Smooth muscle cell (in vitro differentiated cells): ENCODE measurements around the gene MYO7B. TPM values are rescaled to one million over a fixed set of nuclear protein-coding genes. Genes with fewer than 3 reads are reported as not detected.

Source experiments
- DNase-seq: peaks from one replicate; lab custom pipeline; 2025; ENCODE audit not compliant: unreplicated experiment; lab: John Stamatoyannopoulos, UW
- H2AFZ ChIP-seq: fragments of 200-600 bp; sonication (generic); 2 replicates; pipeline ENCODE4 v1.6.0; 2016; ENCODE audit warnings: antibody characterized with exemption, low read depth, mild to moderate bottlenecking
- H3F3A ChIP-seq: fragments of 200-600 bp; sonication (generic); 2 replicates; pipeline ENCODE4 v1.6.0; 2017; ENCODE audit warnings: antibody characterized with exemption, low read depth
- H3K27ac ChIP-seq: fragments of 200-600 bp; sonication (generic); 2 replicates; pipeline ENCODE4 v1.5.1; 2016; ENCODE audit warnings: low read depth, mild to moderate bottlenecking
- H3K27me3 ChIP-seq: fragments of 200-600 bp; sonication (generic); 2 replicates; pipeline ENCODE4 v1.6.1; 2016; ENCODE audit warnings: low read depth, mild to moderate bottlenecking
- H3K36me3 ChIP-seq: fragments of 200-600 bp; sonication (generic); 2 replicates; pipeline ENCODE4 v1.5.1; 2016; ENCODE audit warnings: low read depth
- H3K4me1 ChIP-seq: fragments of 200-600 bp; sonication (generic); 2 replicates; pipeline ENCODE4 v1.5.1; 2016; ENCODE audit warnings: low read depth
- H3K4me2 ChIP-seq: fragments of 200-600 bp; sonication (generic); 2 replicates; pipeline ENCODE4 v1.6.0; 2016; ENCODE audit warnings: mild to moderate bottlenecking
- H3K4me3 ChIP-seq: fragments of 200-600 bp; sonication (generic); 2 replicates; pipeline ENCODE4 v1.5.1; 2016; ENCODE audit warnings: mild to moderate bottlenecking
- H3K79me2 ChIP-seq: fragments of 200-600 bp; sonication (generic); 2 replicates; pipeline ENCODE4 v1.6.0; 2016; ENCODE audit warnings: low read depth, mild to moderate bottlenecking
- H3K9ac ChIP-seq: fragments of 200-600 bp; sonication (generic); 2 replicates; pipeline ENCODE4 v1.6.0; 2016; ENCODE audit warnings: low read depth
- H3K9me3 ChIP-seq: fragments of 200-600 bp; sonication (generic); replicated peaks from 2 replicates; pipeline ENCODE4 v1.5.1; 2016; ENCODE audit warnings: low read depth
- H4K20me1 ChIP-seq: fragments of 200-600 bp; sonication (generic); 2 replicates; pipeline ENCODE4 v1.6.0; 2016; ENCODE audit warnings: low read depth
- WGBS: methylation state at CpG from one replicate; pipeline ENCODE4 v1.1.7; 2016; ENCODE audit warnings: low lambda C conversion rate; 5-methylcytosine and 5-hydroxymethylcytosine counted together
- polyA plus RNA-seq: library from polyadenylated mRNA; unstranded; fragments of >200 nt; fragmentation: Nextera tagmentation; extraction: Ambion mirVana; gene quantifications from 2 replicates; pipeline ENCODE4 v1.2.1, GENCODE V29; 2016
- total RNA-seq: library from RNA; depleted of rRNA; stranded (reverse); fragments of >200 nt; gene quantifications from 2 replicates; pipeline ENCODE4 v1.2.3, GENCODE V29; 2014
- TF ChIP-seq, protein P1 (sequence below): fragments of 200-600 bp; sonication (generic); IDR thresholded peaks from 2 replicates; pipeline ENCODE4 v1.5.1; 2017; ENCODE audit warnings: borderline replicate concordance, mild to moderate bottlenecking, antibody characterized with exemption; ENCODE audit not compliant: insufficient read depth, poor library complexity, severe bottlenecking

MYO7B gene
- total and polyA plus RNA-seq, 2 experiments from 2014 or later, result 0.09 to 0.35 TPM

DNA sequence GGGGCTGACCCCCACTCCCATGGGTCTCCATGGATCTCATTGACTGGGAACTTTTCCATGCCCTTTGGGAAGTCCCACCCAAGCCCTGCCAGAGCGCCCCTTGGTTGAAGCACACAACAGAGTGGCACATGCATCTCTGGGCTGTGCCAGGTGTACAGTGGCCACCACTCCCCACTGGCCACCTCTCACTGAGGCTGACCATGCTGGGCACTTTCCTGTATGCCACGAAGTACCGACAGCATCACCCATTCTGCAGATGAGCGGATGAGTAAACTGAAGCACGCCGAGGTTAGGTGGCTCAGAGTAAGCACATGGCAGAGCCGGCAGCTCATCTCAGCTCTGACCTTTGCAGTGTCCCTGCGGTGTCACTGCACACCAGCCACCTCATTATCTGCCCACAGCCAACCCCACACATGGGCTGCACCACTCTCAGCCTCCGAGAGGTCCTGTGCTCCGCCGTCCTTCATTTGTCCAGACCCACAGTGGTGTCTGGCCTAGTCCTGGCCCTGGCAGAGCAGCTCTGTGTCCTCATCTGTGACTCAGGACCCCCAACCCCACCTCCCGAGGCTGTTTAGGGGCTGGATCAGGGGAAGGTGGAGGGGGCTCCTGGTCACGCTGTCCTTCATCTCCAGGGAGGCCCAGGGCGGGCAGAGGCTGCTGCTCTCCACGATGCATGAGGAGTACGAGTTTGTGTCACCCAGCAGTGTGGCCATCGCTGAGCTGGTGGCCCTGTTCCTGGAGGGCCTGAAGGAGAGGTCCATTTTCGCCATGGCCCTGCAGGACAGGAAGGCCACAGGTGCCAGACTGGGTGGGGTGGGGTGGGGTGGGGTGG is 92.5 kb downstream of the MYO7B start:
- Histone ChIP-seq H3K4me3 (no peak overlapping the region), H3F3A (no peaks in the 10 kb centered on the region), H3K27ac (no peak overlapping the region), H3K27me3 (no peaks in the 10 kb centered on the region), H3K79me2 (no peaks in the 10 kb centered on the region), H3K4me1 (no peaks in the 10 kb centered on the region), H3K36me3 (no peaks in the 10 kb centered on the region), H3K9me3 (no peaks in the 10 kb centered on the region), H4K20me1 (no peaks in the 10 kb centered on the region), H2AFZ (no peak overlapping the region), H3K9ac (no peak overlapping the region), H3K4me2 (no peak overlapping the region)
- 93% methylated on average over 18 of the region's 18 CpGs for WGBS
- TF ChIP-seq, protein P1, sequence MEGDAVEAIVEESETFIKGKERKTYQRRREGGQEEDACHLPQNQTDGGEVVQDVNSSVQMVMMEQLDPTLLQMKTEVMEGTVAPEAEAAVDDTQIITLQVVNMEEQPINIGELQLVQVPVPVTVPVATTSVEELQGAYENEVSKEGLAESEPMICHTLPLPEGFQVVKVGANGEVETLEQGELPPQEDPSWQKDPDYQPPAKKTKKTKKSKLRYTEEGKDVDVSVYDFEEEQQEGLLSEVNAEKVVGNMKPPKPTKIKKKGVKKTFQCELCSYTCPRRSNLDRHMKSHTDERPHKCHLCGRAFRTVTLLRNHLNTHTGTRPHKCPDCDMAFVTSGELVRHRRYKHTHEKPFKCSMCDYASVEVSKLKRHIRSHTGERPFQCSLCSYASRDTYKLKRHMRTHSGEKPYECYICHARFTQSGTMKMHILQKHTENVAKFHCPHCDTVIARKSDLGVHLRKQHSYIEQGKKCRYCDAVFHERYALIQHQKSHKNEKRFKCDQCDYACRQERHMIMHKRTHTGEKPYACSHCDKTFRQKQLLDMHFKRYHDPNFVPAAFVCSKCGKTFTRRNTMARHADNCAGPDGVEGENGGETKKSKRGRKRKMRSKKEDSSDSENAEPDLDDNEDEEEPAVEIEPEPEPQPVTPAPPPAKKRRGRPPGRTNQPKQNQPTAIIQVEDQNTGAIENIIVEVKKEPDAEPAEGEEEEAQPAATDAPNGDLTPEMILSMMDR, result no peak
- DNase-seq, result no peak

DNA sequence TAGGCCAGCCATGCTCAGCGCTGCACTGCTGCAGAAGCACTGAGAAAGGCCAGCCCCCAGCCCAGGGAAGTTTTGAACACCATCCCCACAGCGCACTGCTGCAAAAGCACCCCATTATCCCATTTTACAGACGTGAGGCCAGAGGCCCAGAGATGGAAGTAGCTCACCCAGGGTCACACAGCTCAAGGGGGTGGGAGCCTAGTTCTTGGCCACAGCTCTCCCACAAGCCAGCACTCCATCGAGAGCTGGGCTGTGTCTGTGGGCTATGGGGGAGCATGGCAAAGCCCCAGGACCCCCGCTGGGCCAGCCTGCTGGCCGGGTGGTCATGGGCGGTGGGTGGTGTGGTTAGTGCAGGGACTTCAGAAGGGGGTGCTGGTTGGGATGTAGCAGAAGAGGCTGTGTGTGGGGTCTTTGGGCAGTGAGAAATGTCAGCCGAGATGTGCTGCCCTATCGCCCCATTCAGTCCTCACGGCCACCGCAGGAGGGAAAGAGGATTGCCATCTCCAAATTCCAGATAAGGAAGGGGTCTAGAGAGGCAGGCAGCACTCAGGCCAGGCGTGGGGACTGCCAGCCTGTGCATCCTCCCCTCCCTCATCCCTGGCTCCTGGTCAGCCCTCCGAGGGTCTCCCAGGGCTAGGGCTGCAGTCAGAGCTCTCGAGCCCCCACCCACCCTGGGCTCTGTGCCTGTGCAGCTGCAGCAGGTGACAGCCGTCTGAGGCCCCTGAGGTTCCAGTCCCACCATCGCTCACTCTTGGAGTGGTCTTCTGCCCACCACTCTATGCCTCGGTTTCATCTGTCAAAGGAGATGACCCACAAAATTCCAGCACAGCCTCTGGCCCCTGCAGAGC is 93.5 kb downstream of the MYO7B start:
- Histone ChIP-seq H3K27me3 (no peaks in the 10 kb centered on the region), H3K4me2 (no peak overlapping the region), H4K20me1 (no peaks in the 10 kb centered on the region), H3K9me3 (no peaks in the 10 kb centered on the region), H3K79me2 (no peaks in the 10 kb centered on the region), H3K27ac (no peak overlapping the region), H3K9ac (no peak overlapping the region), H2AFZ (no peak overlapping the region), H3K4me1 (no peaks in the 10 kb centered on the region), H3F3A (no peaks in the 10 kb centered on the region), H3K36me3 (no peaks in the 10 kb centered on the region), H3K4me3 (no peak overlapping the region)
- 90% methylated on average over 14 of the region's 17 CpGs for WGBS
- TF ChIP-seq, protein P1, result no peak
- DNase-seq, result no peak

DNA sequence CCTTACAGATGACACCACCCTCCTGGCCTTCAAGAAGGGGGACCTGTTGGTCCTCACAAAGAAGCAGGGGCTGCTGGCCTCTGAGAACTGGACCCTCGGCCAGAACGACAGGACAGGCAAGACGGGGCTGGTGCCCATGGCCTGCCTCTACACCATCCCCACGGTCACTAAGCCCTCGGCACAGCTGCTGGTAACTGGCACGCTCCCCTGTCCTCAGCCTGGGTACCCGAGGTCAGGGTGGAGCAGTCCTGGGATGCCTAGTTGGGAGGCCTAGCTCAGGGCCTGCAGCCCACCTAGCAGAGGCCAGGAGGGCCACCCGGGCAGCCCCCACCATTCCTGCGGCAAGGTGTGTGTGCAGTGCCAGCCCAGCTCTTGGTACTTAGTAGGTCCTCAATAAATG is 94.2 kb downstream of the MYO7B start:
- Histone ChIP-seq H3K4me2 (no peak overlapping the region), H3K9ac (no peak overlapping the region), H3K27ac (no peak overlapping the region), H3K79me2 (no peaks in the 10 kb centered on the region), H3K9me3 (no peaks in the 10 kb centered on the region), H2AFZ (no peak overlapping the region), H3K4me3 (no peak overlapping the region), H3K36me3 (no peaks in the 10 kb centered on the region), H3F3A (no peaks in the 10 kb centered on the region), H3K4me1 (no peaks in the 10 kb centered on the region), H3K27me3 (no peaks in the 10 kb centered on the region), H4K20me1 (no peaks in the 10 kb centered on the region)
- TF ChIP-seq, protein P1, result no peak
- DNase-seq, result no peak
- WGBS, result 88% methylated on average over 9 of the region's 9 CpGs
